SU-DHL-6 (cell line): Measurements from ENCODE around the gene DYNLRB1.

ENCODE experiments used
- H2AFZ ChIP-seq: fragments of 200-600 bp; sonication (generic); 2 replicates; pipeline ENCODE4 v1.6.1; 2014; ENCODE audit warnings: low read depth, mild to moderate bottlenecking, moderate library complexity, mixed read lengths, antibody characterized with exemption, low read length; ENCODE audit not compliant: severe bottlenecking
- H3F3A ChIP-seq: fragments of 200-600 bp; shearing (Covaris generic); 2 replicates; pipeline ENCODE4 v1.6.0; 2016; ENCODE audit warnings: antibody characterized with exemption, mild to moderate bottlenecking; ENCODE audit not compliant: insufficient read depth
- H3K27ac ChIP-seq: fragments of 200-600 bp; sonication (generic); 2 replicates; pipeline ENCODE4 v1.5.1; 2016; ENCODE audit warnings: low read depth, mild to moderate bottlenecking, low read length, moderate library complexity, mixed read lengths
- H3K27me3 ChIP-seq: fragments of 200-600 bp; sonication (generic), shearing (Covaris generic); 2 replicates; pipeline ENCODE4 v1.6.0; 2014; ENCODE audit warnings: mild to moderate bottlenecking, low read length
- H3K36me3 ChIP-seq: fragments of 200-600 bp; sonication (generic); 2 replicates; pipeline ENCODE4 v1.6.1; 2014; ENCODE audit warnings: mild to moderate bottlenecking, low read length, mixed read lengths
- H3K4me2 ChIP-seq: fragments of 300-600, 200-600 bp; shearing (Covaris generic), sonication (generic); 2 replicates; pipeline ENCODE4 v1.6.0; 2014; ENCODE audit warnings: low read length, low read depth, mild to moderate bottlenecking; ENCODE audit not compliant: poor library complexity, severe bottlenecking
- H3K4me3 ChIP-seq: fragments of 200-600 bp; sonication (generic); 2 replicates; pipeline ENCODE4 v1.5.1; 2014; ENCODE audit warnings: antibody characterized with exemption, low read length, mild to moderate bottlenecking, mixed read lengths; ENCODE audit not compliant: insufficient read depth, poor library complexity, severe bottlenecking
- H3K79me2 ChIP-seq: fragments of 200-600 bp; sonication (generic); 2 replicates; pipeline ENCODE4 v1.6.1; 2014; ENCODE audit warnings: mild to moderate bottlenecking, low read length, moderate library complexity; ENCODE audit not compliant: insufficient read depth
- H3K9ac ChIP-seq: fragments of 200-600 bp; sonication (generic); 2 replicates; pipeline ENCODE4 v1.7.0; 2014; ENCODE audit warnings: mild to moderate bottlenecking, low read length
- H3K9me2 ChIP-seq: fragments of 200-600 bp; sonication (generic); replicated peaks from 2 replicates; pipeline ENCODE4 v1.6.1; 2014; ENCODE audit warnings: low read length; ENCODE audit not compliant: insufficient read depth
- H3K9me3 ChIP-seq: fragments of 200-600 bp; sonication (generic); 2 replicates; pipeline ENCODE4 v1.6.1; 2014; ENCODE audit warnings: low read length, mixed read lengths; ENCODE audit not compliant: insufficient read depth
- H4K20me1 ChIP-seq: fragments of 200-600 bp; sonication (generic); 2 replicates; pipeline ENCODE4 v1.6.1; 2014; ENCODE audit warnings: low read depth, mild to moderate bottlenecking, antibody characterized with exemption, low read length, moderate library complexity, mixed read lengths
- EZH2phosphoT487 ChIP-seq: fragments of 200-600 bp; sonication (generic), shearing (Covaris generic); conservative IDR thresholded peaks from 2 replicates; pipeline ENCODE4 v1.6.1; 2018; ENCODE audit warnings: mild to moderate bottlenecking, antibody characterized with exemption, low read length, moderate library complexity, mixed read lengths
- TF ChIP-seq, protein P1 (sequence below): fragments of 200-600 bp; sonication (generic); IDR thresholded peaks from one replicate; pipeline ENCODE4 v1.5.1; 2017; ENCODE audit warnings: antibody characterized with exemption, mild to moderate bottlenecking, low read length, moderate library complexity; ENCODE audit not compliant: insufficient read depth, poor library complexity, severe bottlenecking

The DYNLRB1 gene

DNA sequence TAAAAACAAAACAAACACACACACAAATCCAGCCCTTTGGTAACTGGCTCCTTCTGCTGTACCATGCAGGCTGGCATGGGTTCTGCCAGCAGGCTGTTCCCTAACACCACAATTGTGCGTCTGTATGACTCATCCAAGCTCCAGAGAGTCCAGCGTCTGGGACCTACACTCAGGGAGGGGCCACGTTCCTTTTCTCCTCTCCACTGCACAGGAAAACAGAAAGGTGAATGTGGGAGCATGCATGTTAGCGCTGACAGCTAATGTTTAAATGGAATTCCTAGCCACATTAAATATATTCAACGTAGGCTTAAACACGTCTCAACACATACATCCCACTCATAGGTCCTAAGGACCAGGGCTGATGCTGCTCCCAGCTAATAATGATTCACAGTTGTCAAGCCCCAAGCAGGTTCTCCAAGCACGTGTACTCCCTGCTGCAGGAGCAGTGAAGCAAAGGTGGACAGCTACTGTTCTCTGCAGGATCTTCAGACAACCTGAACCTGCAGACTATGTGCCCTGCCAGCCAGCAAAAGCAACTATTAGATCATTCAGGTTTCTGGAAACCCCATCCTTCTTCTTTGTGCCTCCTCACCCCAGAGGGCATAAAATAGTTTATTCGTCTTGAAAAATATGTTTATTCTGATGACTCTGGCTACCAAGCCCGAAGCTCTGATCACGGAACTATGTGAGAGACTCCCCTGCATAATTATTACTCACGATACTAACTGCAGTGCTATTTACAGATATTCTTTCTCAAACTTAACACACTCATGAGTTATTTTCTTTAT lies 63.2 kb downstream of the DYNLRB1 start:
- no peaks in the 10 kb centered on the region for H3K9me3 ChIP-seq
- H3K79me2 ChIP-seq, result no peaks in the 10 kb centered on the region
- no peaks in the 10 kb centered on the region for H3K27me3 ChIP-seq
- no peak overlapping the region for H3K4me2 ChIP-seq
- H4K20me1 ChIP-seq, result no peaks in the 10 kb centered on the region
- H3K4me3 ChIP-seq, result no peak overlapping the region
- H3K36me3 ChIP-seq, result no peaks in the 10 kb centered on the region
- H2AFZ ChIP-seq, result no peak overlapping the region
- H3K27ac ChIP-seq, result peak overlapping the region; percentile 22; the same call in 1 of the 2 replicates
- no peak for TF ChIP-seq EZH2phosphoT487
- TF ChIP-seq, protein P1, sequence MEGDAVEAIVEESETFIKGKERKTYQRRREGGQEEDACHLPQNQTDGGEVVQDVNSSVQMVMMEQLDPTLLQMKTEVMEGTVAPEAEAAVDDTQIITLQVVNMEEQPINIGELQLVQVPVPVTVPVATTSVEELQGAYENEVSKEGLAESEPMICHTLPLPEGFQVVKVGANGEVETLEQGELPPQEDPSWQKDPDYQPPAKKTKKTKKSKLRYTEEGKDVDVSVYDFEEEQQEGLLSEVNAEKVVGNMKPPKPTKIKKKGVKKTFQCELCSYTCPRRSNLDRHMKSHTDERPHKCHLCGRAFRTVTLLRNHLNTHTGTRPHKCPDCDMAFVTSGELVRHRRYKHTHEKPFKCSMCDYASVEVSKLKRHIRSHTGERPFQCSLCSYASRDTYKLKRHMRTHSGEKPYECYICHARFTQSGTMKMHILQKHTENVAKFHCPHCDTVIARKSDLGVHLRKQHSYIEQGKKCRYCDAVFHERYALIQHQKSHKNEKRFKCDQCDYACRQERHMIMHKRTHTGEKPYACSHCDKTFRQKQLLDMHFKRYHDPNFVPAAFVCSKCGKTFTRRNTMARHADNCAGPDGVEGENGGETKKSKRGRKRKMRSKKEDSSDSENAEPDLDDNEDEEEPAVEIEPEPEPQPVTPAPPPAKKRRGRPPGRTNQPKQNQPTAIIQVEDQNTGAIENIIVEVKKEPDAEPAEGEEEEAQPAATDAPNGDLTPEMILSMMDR, result no peak
- no peak overlapping the region for H3K9ac ChIP-seq
- H3F3A ChIP-seq, result no peaks in the 10 kb centered on the region
- no peaks in the 10 kb centered on the region for H3K9me2 ChIP-seq

DNA sequence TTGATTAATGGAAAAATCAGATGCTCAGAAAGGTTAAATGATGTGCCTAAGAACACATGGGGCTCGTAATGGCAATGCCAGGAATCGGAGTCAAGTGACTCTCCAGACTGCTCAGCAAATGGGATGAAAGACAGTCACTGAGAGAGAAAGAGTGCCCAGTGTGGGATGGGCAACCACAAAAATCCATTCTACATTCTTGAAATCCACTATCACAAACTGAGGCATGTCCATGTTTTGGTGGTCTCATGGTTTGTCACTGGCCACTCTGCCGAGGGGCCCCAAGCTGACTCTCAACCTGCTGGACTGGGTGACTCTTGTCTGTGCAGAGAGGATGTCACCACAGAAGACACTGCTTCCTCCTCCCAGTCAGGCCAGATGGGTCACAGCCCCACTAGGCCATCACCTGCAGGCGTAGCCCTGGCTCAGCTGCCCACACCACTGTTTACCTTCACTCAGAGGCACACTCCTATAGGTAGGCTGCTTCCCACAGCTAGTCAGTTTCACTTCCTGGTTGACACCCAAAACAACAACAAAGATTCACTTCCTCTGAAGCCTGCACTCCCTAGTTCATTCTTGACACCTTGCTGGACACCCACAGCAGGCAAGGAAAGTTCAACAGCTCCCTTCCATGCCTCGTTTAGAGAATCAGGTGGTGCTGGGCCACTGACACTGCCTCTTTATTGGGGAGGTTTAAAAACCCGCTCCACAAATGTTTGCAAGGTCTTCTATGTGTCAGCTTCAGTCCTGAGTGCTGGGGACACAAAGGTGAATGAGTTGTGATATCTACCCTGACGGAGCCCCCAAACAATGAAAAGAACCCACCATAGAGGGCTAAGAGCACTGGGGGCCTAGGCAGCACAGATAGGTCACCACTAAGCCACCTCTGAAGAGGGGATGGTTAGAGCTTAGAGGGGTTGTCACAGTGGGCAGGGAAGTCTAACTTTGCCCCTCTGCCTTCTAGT lies 64.0 kb downstream of the DYNLRB1 start:
- Histone ChIP-seq H2AFZ (no peak overlapping the region), H3K9ac (no peak overlapping the region), H3K9me2 (no peaks in the 10 kb centered on the region), H4K20me1 (no peaks in the 10 kb centered on the region), H3K4me2 (no peak overlapping the region), H3K36me3 (no peaks in the 10 kb centered on the region), H3K27ac (peak overlapping the region; percentile 22), H3F3A (no peaks in the 10 kb centered on the region), H3K9me3 (no peaks in the 10 kb centered on the region), H3K4me3 (no peak overlapping the region), H3K79me2 (no peaks in the 10 kb centered on the region), H3K27me3 (no peaks in the 10 kb centered on the region)
- TF ChIP-seq, protein P1, result no peak
- TF ChIP-seq EZH2phosphoT487, result no peak

DNA sequence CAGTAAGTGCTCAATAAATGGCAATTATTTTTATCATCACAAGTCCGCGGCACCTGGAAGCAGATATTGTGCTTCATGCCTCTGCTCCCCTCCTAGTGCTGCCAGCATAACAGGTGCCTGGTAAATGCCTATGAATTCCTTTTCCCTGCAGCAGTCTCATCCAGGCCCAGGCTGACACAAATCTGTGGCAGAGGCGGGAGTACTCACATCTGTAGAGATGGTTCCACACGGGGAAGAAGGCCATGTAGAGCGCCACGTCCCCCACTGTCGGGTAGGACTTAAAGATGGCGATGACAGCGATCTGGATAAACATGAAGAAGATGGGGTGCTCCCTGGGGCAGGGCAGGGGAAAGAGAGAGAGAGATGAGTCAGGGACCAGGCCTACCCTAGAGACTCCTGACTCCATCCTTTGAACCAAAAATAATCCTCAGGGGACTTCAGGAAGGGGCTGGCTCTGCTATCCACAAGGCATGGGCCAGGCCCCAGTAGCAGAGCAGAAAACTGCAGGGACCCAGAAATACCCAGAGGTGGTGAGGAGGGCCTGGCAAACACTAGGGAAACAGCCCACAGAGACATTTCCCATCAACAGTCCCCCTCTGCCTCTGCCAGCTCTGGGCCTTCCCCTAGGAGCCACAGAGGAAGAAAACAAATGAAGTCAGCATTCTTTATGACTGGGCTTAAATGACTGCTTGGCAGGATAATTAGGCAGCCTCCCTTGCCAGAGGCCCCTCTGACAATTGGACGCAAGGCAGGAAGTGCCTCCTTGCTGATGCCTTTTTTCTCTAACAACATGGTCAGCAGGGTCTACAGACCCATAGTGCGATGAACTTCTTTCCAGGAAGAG lies 65.3 kb downstream of the DYNLRB1 start:
- no peak overlapping the region for H3K9ac ChIP-seq
- H2AFZ ChIP-seq, result no peak overlapping the region
- TF ChIP-seq, protein P1, result no peak
- TF ChIP-seq EZH2phosphoT487, result no peak
- H3K27ac ChIP-seq, result no peak overlapping the region
- no peaks in the 10 kb centered on the region for H3F3A ChIP-seq
- no peaks in the 10 kb centered on the region for H3K9me3 ChIP-seq
- no peaks in the 10 kb centered on the region for H4K20me1 ChIP-seq
- no peaks in the 10 kb centered on the region for H3K36me3 ChIP-seq
- H3K27me3 ChIP-seq, result no peaks in the 10 kb centered on the region
- H3K9me2 ChIP-seq, result no peaks in the 10 kb centered on the region
- no peak overlapping the region for H3K4me3 ChIP-seq
- H3K4me2 ChIP-seq, result no peak overlapping the region
- no peaks in the 10 kb centered on the region for H3K79me2 ChIP-seq
